GOT3 (cell line): ENCODE results near the gene ALDH4A1.
"Not testable (repeated sequence)": the region's sequence is repeated elsewhere in the genome, so short reads cannot be mapped to it uniquely, and the experiment has no call there.

Experiments used
- DNase-seq: peaks from one replicate; lab custom pipeline; 2025; ENCODE audit warnings: mixed read lengths; lab: John Stamatoyannopoulos, UW

ALDH4A1 gene

GRCh38 chr1:18858070-18858688 is 44.2 kb downstream of the ALDH4A1 start:
- no peak for DNase-seq

- DNase-seq: no peak
These were observed 45.9 kb downstream of the ALDH4A1 start for GRCh38 chr1:18856435-18856834.

GRCh38 chr1:18855573-18855972 is 46.8 kb downstream of the ALDH4A1 start:
- DNase-seq: no peak

- DNase-seq: no peak
These were observed 47.9 kb downstream of the ALDH4A1 start for GRCh38 chr1:18854331-18855025.

GRCh38 chr1:18852501-18852900 is 49.9 kb downstream of the ALDH4A1 start:
- no peak for DNase-seq

- DNase-seq: no peak
These were observed 53.1 kb downstream of the ALDH4A1 start for GRCh38 chr1:18849261-18849711.

- DNase-seq: not testable (repeated sequence)
These were observed 54.6 kb downstream of the ALDH4A1 start for GRCh38 chr1:18847723-18848122.

- DNase-seq: no peak
These were observed 62.2 kb downstream of the ALDH4A1 start for GRCh38 chr1:18840145-18840544.

GRCh38 chr1:18836654-18837053 is 65.7 kb downstream of the ALDH4A1 start:
- no peak for DNase-seq

- not testable (repeated sequence) for DNase-seq
These were observed 70.0 kb downstream of the ALDH4A1 start for GRCh38 chr1:18832319-18832718.

GRCh38 chr1:18831656-18832055 is 70.7 kb downstream of the ALDH4A1 start:
- no peak for DNase-seq

- no peak for DNase-seq
These were observed 71.8 kb downstream of the ALDH4A1 start for GRCh38 chr1:18830596-18830995.

- DNase-seq: no peak
These were observed 72.7 kb downstream of the ALDH4A1 start for GRCh38 chr1:18829671-18830070.

GRCh38 chr1:18828224-18828623 is 74.1 kb downstream of the ALDH4A1 start:
- no peak for DNase-seq

- DNase-seq: no peak
These were observed 78.9 kb downstream of the ALDH4A1 start for GRCh38 chr1:18823438-18823837.
